Measurements from ENCODE around the gene COX4I1.
"Not testable (repeated sequence)": the region's sequence is repeated elsewhere in the genome, so short reads cannot be mapped to it uniquely, and the experiment has no call there.

DNA sequence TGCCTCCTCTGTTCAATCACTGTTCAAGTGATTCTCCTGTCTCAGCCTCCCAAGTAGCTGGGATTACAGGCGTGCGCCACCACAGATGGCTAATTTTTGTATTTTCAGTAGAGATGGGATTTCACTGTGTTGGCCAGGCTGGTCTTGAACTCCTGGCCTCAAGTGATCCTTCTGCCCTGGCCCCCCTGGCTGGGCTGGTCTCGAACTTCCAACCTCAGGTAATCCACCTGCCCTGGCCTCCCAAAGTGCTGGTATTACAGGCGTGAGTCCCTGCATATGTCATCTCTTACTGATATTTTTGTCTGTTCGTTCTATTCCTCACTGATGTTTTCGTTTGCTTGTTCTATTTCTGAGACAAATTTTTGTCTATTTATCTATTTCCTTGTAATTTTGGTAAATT, 17.7 kb downstream of the COX4I1 start:
- TF ChIP-seq, protein P1, sequence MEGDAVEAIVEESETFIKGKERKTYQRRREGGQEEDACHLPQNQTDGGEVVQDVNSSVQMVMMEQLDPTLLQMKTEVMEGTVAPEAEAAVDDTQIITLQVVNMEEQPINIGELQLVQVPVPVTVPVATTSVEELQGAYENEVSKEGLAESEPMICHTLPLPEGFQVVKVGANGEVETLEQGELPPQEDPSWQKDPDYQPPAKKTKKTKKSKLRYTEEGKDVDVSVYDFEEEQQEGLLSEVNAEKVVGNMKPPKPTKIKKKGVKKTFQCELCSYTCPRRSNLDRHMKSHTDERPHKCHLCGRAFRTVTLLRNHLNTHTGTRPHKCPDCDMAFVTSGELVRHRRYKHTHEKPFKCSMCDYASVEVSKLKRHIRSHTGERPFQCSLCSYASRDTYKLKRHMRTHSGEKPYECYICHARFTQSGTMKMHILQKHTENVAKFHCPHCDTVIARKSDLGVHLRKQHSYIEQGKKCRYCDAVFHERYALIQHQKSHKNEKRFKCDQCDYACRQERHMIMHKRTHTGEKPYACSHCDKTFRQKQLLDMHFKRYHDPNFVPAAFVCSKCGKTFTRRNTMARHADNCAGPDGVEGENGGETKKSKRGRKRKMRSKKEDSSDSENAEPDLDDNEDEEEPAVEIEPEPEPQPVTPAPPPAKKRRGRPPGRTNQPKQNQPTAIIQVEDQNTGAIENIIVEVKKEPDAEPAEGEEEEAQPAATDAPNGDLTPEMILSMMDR (IDR thresholded peaks at IDR 0.05) = not testable (repeated sequence)
- not testable (repeated sequence) for TF ChIP-seq POLR2AphosphoS5, POLR2A (IDR thresholded peaks at IDR 0.05)
